GM12878 (cell line): ENCODE results near the gene GREB1. TPM values are rescaled to one million over a fixed set of nuclear protein-coding genes. Genes with fewer than 3 reads are reported as not detected.
A peak's percentile ranks its signal among the peaks of the same experiment; 100 is the strongest.

Experiments
- ATAC-seq: fragments of 200-7000 bp; cut with Tn5 transposase; 3 replicates; pipeline ENCODE4 v1.9.1; 2020; ENCODE audit warnings: mild to moderate bottlenecking, moderate library complexity
- BruUV-seq: library from RNA; stranded (reverse); fragments of 400-500 nt; replicated peaks from 2 replicates; lab custom pipeline; 2021; lab: Mats Ljungman, UMichigan
- CTCF ChIA-PET: fragments of 300-600 bp; sonication (Branson Sonifier 250); formaldehyde crosslinking; extraction: SDS; loops from one replicate; lab custom pipeline; 2021; ENCODE audit warnings: inconsistent platforms; lab: Yijun Ruan, JAX
- POLR2A ChIA-PET: fragments of 350-600 bp; formaldehyde crosslinking; extraction: SDS; loops from one replicate; lab custom pipeline; 2021; ENCODE audit warnings: inconsistent platforms; lab: Charles Lee
- RAD21 ChIA-PET: fragments of 300-600 bp; sonication (Branson Sonifier 250); formaldehyde crosslinking; loops from one replicate; lab custom pipeline; 2023; ENCODE audit warnings: antibody characterized with exemption; ENCODE audit not compliant: unreplicated experiment; lab: Charles Lee
- SMC1A ChIA-PET: fragments of 300-600 bp; sonication (Branson Sonifier 250); formaldehyde crosslinking; loops from one replicate; lab custom pipeline; 2023; ENCODE audit not compliant: unreplicated experiment, uncharacterized antibody; lab: Charles Lee
- DNase-seq: peaks from one replicate; pipeline ENCODE4 v3.0.0-alpha.2; 2011; ENCODE audit warnings: low read depth, low spot score
- FAIRE-seq: peaks from 3 replicates; lab custom pipeline; 2011; peaks lifted over from hg19 to GRCh38; lab: Jason Lieb, UNC
- H2AFZ ChIP-seq: 2 replicates; pipeline ENCODE4 v1.6.0; 2011; ENCODE audit warnings: low read depth, low read length, control low read depth; ENCODE audit not compliant: control insufficient read depth
- H3K27ac ChIP-seq: 2 replicates; pipeline ENCODE4 v1.5.1; 2011; ENCODE audit warnings: control low read depth; ENCODE audit not compliant: control insufficient read depth, insufficient read depth
- H3K27me3 ChIP-seq, 2 experiments: replicated peaks in 1 of 2; 2 replicates each; pipeline versions ENCODE4 v1.6.0 to v1.6.1; 2011; ENCODE audit warnings: low read length in 1 of 2; ENCODE audit not compliant: control insufficient read depth in 2 of 2, insufficient read depth in 2 of 2
- H3K36me3 ChIP-seq, 2 experiments: 2 replicates each; pipeline ENCODE4 v1.5.1; 2011; ENCODE audit warnings: low read length in 1 of 2; ENCODE audit not compliant: control insufficient read depth in 2 of 2, insufficient read depth in 2 of 2
- H3K4me1 ChIP-seq: 2 replicates; pipeline ENCODE4 v1.6.1; 2011; ENCODE audit warnings: mild to moderate bottlenecking, low read length, moderate library complexity, mixed read lengths; ENCODE audit not compliant: control insufficient read depth, insufficient read depth
- H3K4me2 ChIP-seq: 2 replicates; pipeline ENCODE4 v1.6.0; 2011; ENCODE audit warnings: control low read depth; ENCODE audit not compliant: control insufficient read depth, insufficient read depth
- H3K4me3 ChIP-seq: fragments of 200-600 bp; sonication (generic); 2 replicates; pipeline ENCODE4 v1.5.1; 2016
- H3K79me2 ChIP-seq: 2 replicates; pipeline ENCODE4 v1.6.0; 2011; ENCODE audit warnings: low read length; ENCODE audit not compliant: control insufficient read depth, insufficient read depth
- H3K9ac ChIP-seq: 2 replicates; pipeline ENCODE4 v1.8.0; 2011; ENCODE audit warnings: low read length, control low read depth, mixed read lengths; ENCODE audit not compliant: control insufficient read depth, insufficient read depth
- H3K9me3 ChIP-seq: replicated peaks from 3 replicates; pipeline ENCODE4 v1.5.1; 2011; ENCODE audit warnings: mild to moderate bottlenecking, low read length; ENCODE audit not compliant: control insufficient read depth, insufficient read depth
- H4K20me1 ChIP-seq: 2 replicates; pipeline ENCODE4 v1.6.0; 2011; ENCODE audit not compliant: control insufficient read depth, insufficient read depth
- CBFB ChIP-seq: IDR thresholded peaks from 2 replicates; pipeline ENCODE4 v1.6.1; 2016; ENCODE audit warnings: antibody characterized with exemption, low read depth
- IKZF1 ChIP-seq: fragments of 450-650 bp; conservative IDR thresholded peaks from 2 replicates; pipeline ENCODE4 v1.6.1; 2017; ENCODE audit warnings: antibody characterized with exemption, mild to moderate bottlenecking
- JUND ChIP-seq: IDR thresholded peaks from 2 replicates; pipeline ENCODE4 v1.6.1; 2012; ENCODE audit warnings: low read depth, mild to moderate bottlenecking, low read length, improper control_type of control experiment, moderate library complexity
- NBN ChIP-seq: fragments of 450-650 bp; IDR thresholded peaks from 2 replicates; pipeline ENCODE4 v1.6.1; 2016
- NR2C2 ChIP-seq: IDR thresholded peaks from 2 replicates; pipeline ENCODE4 v1.6.1; 2011; ENCODE audit warnings: borderline replicate concordance, low read depth; ENCODE audit not compliant: control insufficient read depth, insufficient read length
- RAD21 ChIP-seq: IDR thresholded peaks from 2 replicates; pipeline ENCODE4 v1.6.1; 2011; ENCODE audit warnings: mild to moderate bottlenecking, low read depth, low read length, moderate library complexity; ENCODE audit not compliant: insufficient read depth
- RB1 ChIP-seq: fragments of 450-650 bp; formaldehyde crosslinking; IDR thresholded peaks from 2 replicates; pipeline ENCODE4 v1.6.1; 2017; ENCODE audit warnings: mild to moderate bottlenecking, borderline replicate concordance
- RFX5 ChIP-seq: IDR thresholded peaks from 2 replicates; pipeline ENCODE4 v1.6.1; 2011; ENCODE audit warnings: low read depth, low read length, improper control_type of control experiment
- RUNX3 ChIP-seq: IDR thresholded peaks from 2 replicates; pipeline ENCODE4 v1.6.1; 2012; ENCODE audit warnings: low read length, inconsistent platforms
- SMC3 ChIP-seq: IDR thresholded peaks from 2 replicates; pipeline ENCODE4 v1.6.1; 2011; ENCODE audit warnings: low read length, improper control_type of control experiment, borderline replicate concordance
- SPI1 ChIP-seq: IDR thresholded peaks from 2 replicates; pipeline ENCODE4 v1.6.1; 2011; ENCODE audit warnings: low read depth, mild to moderate bottlenecking, low read length, moderate library complexity, borderline replicate concordance; ENCODE audit not compliant: insufficient read depth
- ZNF384 ChIP-seq: IDR thresholded peaks from 2 replicates; pipeline ENCODE4 v1.6.1; 2012; ENCODE audit warnings: low read depth, mild to moderate bottlenecking, low read length, improper control_type of control experiment, borderline replicate concordance
- WGBS: methylation state at CpG from one replicate; pipeline ENCODE4 v1.1.6; 2016; ENCODE audit warnings: low lambda C conversion rate; ENCODE audit not compliant: insufficient replicate concordance, insufficient coverage; ENCODE audit errors: missing lambda C conversion rate; 5-methylcytosine and 5-hydroxymethylcytosine counted together
- in situ Hi-C: fragments of 300-500 bp; cut with MboI; formaldehyde crosslinking; loops from 9 replicates; pipeline ENCODE4 v1.14.3; 2018; ENCODE audit warnings: mixed read lengths
- intact Hi-C: fragments of 100-400 bp; cut with micrococcal nuclease; formaldehyde crosslinking; loops from one replicate; pipeline ENCODE4 v1.14.2; 2022; ENCODE audit not compliant: unreplicated experiment
- polyA plus RNA-seq, 11 experiments: library from polyadenylated mRNA; depleted of rRNA in 4 of 11; unstranded in 6 of 11; stranded (reverse) in 5 of 11; fragments of >200 nt; fragmentation: Nextera tagmentation in 4 of 11; fragmentation: Illumina TruSeq in 1 of 11; extraction: Ambion mirVana in 4 of 11; extraction: Trizol in 1 of 11; gene quantifications; 1 replicate in 1 of 11; 2 replicates in 10 of 11; pipeline versions ENCODE4 v1.2.1 to v1.2.3, GENCODE V29; 2011 to 2016; ENCODE audit warnings: inconsistent platforms in 2 of 11, missing spikeins in 2 of 11, low read depth in 1 of 11
- total RNA-seq, 4 experiments: library from RNA; depleted of rRNA in 3 of 4; stranded (reverse); fragments of >200 nt in 3 of 4; fragmentation: Illumina TruSeq in 1 of 4; extraction: Trizol in 1 of 4; gene quantifications; 2 replicates each; pipeline versions ENCODE4 v1.2.1 to v1.2.3, GENCODE V29; 2013 to 2021
- TF ChIP-seq, protein P1 (sequence below): fragments of 450-650 bp; IDR thresholded peaks from 2 replicates; pipeline ENCODE4 v1.6.1; 2016; ENCODE audit warnings: mild to moderate bottlenecking
- TF ChIP-seq, protein P2 (sequence below), 3 experiments: IDR thresholded peaks in 2 of 3; conservative IDR thresholded peaks in 1 of 3; 2 replicates each; pipeline ENCODE4 v1.5.1; 2011; ENCODE audit warnings: low read depth in 3 of 3, low read length in 3 of 3, mild to moderate bottlenecking in 3 of 3, control low read depth in 2 of 3, moderate library complexity in 2 of 3, inconsistent platforms in 1 of 3, mixed read lengths in 1 of 3; ENCODE audit not compliant: control insufficient read depth in 2 of 3, insufficient read depth in 1 of 3; ENCODE audit errors: extremely low read depth in 1 of 3
- TF ChIP-seq, protein P3 (sequence below): fragments of 450-650 bp; IDR thresholded peaks from 2 replicates; pipeline ENCODE4 v1.6.1; 2017; ENCODE audit warnings: mild to moderate bottlenecking

The GREB1 gene
- total and polyA plus RNA-seq, 10 of the 15 experiments (the other 5 are each of a cell fraction or from before 2014, with no cell fraction given) = 0.09 to 2.1 (median 0.37) TPM; not detected in 1

DNA sequence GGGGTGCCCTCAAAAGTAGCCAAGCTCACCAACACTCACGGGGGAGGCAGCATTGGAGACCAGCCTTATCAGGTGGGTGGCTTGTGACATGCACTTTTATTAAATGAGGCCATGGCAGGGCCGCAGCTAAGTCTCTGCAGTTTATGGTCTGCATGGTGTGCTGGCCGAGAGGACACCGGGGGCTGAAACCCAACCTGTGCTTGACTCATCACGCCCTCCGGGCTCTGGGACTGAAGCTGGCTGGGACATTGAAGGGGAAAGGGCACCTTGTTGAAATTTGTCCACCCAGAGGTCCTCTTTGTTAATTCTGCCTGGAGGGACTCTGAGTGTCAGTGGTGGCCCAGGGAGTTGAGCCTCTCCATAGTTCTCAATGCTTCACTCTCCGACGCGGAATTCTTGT lies 153.9 kb downstream of the GREB1 start (continued):
- no peak for TF ChIP-seq RFX5

DNA sequence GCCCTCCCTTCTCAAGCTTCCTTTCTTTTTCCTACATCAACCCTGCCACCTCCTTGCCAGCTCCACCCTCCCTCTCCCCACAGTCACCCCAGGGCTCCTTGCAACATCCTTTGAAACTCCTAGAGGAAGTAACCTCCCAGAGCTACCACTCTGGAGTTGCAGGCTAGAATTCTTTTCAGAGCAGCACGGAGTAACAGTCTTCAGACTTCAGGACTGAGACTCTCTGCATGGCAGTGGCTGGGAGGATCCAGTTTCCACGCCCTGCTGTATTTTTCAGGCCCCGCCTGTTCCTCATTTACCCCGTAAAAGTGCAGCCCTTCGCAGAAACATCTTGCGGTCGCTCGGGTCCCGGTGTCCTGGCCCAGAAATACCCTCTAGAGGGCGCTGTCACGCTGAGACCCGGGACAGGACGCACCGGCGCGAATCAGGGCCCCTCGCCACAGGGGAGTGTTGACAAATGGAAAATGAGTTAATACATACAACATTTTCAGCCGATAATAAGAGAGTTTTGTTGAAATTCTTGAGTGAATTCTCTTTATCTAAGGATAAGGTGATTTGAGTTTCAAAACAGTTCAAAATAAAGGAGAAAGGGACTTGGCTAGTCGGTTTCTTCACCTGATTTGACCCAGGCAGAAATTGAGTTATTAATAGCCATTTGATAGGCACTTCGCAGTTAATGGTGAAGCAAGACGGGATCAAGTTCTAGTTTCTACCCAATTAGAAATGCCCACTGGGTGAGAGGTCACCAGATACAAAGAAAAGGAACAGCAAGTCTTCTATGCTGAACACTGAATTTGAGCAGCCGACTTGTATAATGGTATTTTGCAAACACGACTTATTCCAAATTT lies 154.6 kb downstream of the GREB1 start:
- SMC1A ChIA-PET = interaction anchor here (0.6 to 4.2 kb wide), 4 partner anchors 11 to 96 kb away, joined by 3 to 20 read pairs (median 6); no protein-coding TSS in a partner anchor
- peak overlapping the region; percentile 23; the same call in 1 of the 2 replicates for H3K4me3 ChIP-seq
- TF ChIP-seq SMC3 = peak; percentile 30; the same call in 1 of the 2 replicates
- no peak for TF ChIP-seq NR2C2
- 0 out of 2 replicates have a peak, but pooled peaks have one; percentile 8 for TF ChIP-seq IKZF1
- TF ChIP-seq RUNX3 = peak; percentile 79
- TF ChIP-seq, protein P1, sequence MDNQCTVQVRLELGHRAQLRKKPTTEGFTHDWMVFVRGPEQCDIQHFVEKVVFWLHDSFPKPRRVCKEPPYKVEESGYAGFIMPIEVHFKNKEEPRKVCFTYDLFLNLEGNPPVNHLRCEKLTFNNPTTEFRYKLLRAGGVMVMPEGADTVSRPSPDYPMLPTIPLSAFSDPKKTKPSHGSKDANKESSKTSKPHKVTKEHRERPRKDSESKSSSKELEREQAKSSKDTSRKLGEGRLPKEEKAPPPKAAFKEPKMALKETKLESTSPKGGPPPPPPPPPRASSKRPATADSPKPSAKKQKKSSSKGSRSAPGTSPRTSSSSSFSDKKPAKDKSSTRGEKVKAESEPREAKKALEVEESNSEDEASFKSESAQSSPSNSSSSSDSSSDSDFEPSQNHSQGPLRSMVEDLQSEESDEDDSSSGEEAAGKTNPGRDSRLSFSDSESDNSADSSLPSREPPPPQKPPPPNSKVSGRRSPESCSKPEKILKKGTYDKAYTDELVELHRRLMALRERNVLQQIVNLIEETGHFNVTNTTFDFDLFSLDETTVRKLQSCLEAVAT = 0 out of 2 replicates have a peak, but pooled peaks have one; percentile 21
- TF ChIP-seq, protein P2, sequence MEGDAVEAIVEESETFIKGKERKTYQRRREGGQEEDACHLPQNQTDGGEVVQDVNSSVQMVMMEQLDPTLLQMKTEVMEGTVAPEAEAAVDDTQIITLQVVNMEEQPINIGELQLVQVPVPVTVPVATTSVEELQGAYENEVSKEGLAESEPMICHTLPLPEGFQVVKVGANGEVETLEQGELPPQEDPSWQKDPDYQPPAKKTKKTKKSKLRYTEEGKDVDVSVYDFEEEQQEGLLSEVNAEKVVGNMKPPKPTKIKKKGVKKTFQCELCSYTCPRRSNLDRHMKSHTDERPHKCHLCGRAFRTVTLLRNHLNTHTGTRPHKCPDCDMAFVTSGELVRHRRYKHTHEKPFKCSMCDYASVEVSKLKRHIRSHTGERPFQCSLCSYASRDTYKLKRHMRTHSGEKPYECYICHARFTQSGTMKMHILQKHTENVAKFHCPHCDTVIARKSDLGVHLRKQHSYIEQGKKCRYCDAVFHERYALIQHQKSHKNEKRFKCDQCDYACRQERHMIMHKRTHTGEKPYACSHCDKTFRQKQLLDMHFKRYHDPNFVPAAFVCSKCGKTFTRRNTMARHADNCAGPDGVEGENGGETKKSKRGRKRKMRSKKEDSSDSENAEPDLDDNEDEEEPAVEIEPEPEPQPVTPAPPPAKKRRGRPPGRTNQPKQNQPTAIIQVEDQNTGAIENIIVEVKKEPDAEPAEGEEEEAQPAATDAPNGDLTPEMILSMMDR (IDR thresholded peaks at IDR 0.05 in 2 of 3, conservative IDR thresholded peaks at IDR 0.05 in 1 of 3; ENCODE audit: control insufficient read depth in 2 of 3, extremely low read depth in 1 of 3, insufficient read depth in 1 of 3, low read depth in 3 of 3, low read length in 3 of 3) = peak; percentile 71 to 87 (median 82)
- no peak for TF ChIP-seq JUND
- TF ChIP-seq ZNF384 = no peak
- peak; percentile 34; the same call in 1 of the 2 replicates for TF ChIP-seq RB1
- peak; percentile 33; the same call in 1 of the 2 replicates for TF ChIP-seq NBN
- TF ChIP-seq RAD21 = peak; percentile 71
- TF ChIP-seq SPI1 = peak; percentile 81
- TF ChIP-seq, protein P3, sequence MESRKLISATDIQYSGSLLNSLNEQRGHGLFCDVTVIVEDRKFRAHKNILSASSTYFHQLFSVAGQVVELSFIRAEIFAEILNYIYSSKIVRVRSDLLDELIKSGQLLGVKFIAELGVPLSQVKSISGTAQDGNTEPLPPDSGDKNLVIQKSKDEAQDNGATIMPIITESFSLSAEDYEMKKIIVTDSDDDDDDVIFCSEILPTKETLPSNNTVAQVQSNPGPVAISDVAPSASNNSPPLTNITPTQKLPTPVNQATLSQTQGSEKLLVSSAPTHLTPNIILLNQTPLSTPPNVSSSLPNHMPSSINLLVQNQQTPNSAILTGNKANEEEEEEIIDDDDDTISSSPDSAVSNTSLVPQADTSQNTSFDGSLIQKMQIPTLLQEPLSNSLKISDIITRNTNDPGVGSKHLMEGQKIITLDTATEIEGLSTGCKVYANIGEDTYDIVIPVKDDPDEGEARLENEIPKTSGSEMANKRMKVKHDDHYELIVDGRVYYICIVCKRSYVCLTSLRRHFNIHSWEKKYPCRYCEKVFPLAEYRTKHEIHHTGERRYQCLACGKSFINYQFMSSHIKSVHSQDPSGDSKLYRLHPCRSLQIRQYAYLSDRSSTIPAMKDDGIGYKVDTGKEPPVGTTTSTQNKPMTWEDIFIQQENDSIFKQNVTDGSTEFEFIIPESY = no peak
- peak; percentile 49; the same call in 1 of the 2 replicates for TF ChIP-seq CBFB
- no TSS peak for BruUV-seq
- no peak overlapping the region for H3K27ac ChIP-seq
- no peaks in the 10 kb centered on the region for H3K36me3 ChIP-seq
- peak overlapping the region; percentile 37; the same call in 1 of the 2 replicates for H2AFZ ChIP-seq
- DNase-seq (peak; percentile 9), ATAC-seq (peak; percentile 95), FAIRE-seq (peak; percentile 91)
- H3K27me3 ChIP-seq = peaks cover 0 to 2% of the 10 kb centered on the region in 2 experiments; a peak in 2 of 4 replicates
- CTCF ChIA-PET = interaction anchor here (0.6 to 16.6 kb wide), 24 partner anchors 8 to 1319 kb away, joined by 3 to 353 read pairs (median 4); no protein-coding TSS in a partner anchor
- H3K4me1 ChIP-seq = 0 out of 2 replicates have a peak, but pooled peaks cover 4% of the 10 kb centered on the region
- no peaks in the 10 kb centered on the region for H4K20me1 ChIP-seq
- intact Hi-C loops = loop anchor here (1.0 to 5.0 kb wide), 2 partner anchors 91 to 101 kb away; no protein-coding TSS in a partner anchor
- H3K79me2 ChIP-seq = no peaks in the 10 kb centered on the region
- peak overlapping the region; percentile 62; the same call in 1 of the 2 replicates for H3K4me2 ChIP-seq
- POLR2A ChIA-PET = no interaction called here
- no peak overlapping the region for H3K9ac ChIP-seq
- H3K9me3 ChIP-seq = no peaks in the 10 kb centered on the region
- WGBS = 9% methylated on average over 23 of the region's 23 CpGs
- RAD21 ChIA-PET = interaction anchor here (0.7 to 2.0 kb wide), 4 partner anchors 34 to 97 kb away, joined by 3 to 14 read pairs (median 4); no protein-coding TSS in a partner anchor
- in situ Hi-C loops = no loop called here
